DOHH2 (cell line): Measurements from ENCODE around the gene METTL2B.

ENCODE experiments used
- H3F3A ChIP-seq: fragments of 200-600 bp; sonication (generic), shearing (Covaris generic); 2 replicates; pipeline ENCODE4 v1.6.0; 2016; ENCODE audit warnings: antibody characterized with exemption, mild to moderate bottlenecking; ENCODE audit not compliant: control insufficient read depth, insufficient read depth
- H3K27ac ChIP-seq: fragments of 200-600 bp; sonication (generic); 2 replicates; pipeline ENCODE4 v1.5.1; 2014; ENCODE audit warnings: low read depth, mild to moderate bottlenecking, low read length, moderate library complexity
- H3K27me3 ChIP-seq: fragments of 200-600 bp; sonication (generic); 2 replicates; pipeline ENCODE4 v1.6.1; 2014; ENCODE audit warnings: mild to moderate bottlenecking, low read length, mixed read lengths; ENCODE audit not compliant: control insufficient read depth
- H3K36me3 ChIP-seq: fragments of 200-600 bp; sonication (generic); 2 replicates; pipeline ENCODE4 v1.6.1; 2014; ENCODE audit warnings: mild to moderate bottlenecking, low read length, moderate library complexity, mixed read lengths; ENCODE audit not compliant: control insufficient read depth
- H3K4me1 ChIP-seq: fragments of 200-600 bp; sonication (generic); 2 replicates; pipeline ENCODE4 v1.6.1; 2014; ENCODE audit warnings: mild to moderate bottlenecking, low read length, mixed read lengths; ENCODE audit not compliant: control insufficient read depth
- H3K4me2 ChIP-seq: fragments of 200-600 bp; sonication (generic); 2 replicates; pipeline ENCODE4 v1.6.0; 2014; ENCODE audit warnings: mild to moderate bottlenecking, low read length, moderate library complexity
- H3K4me3 ChIP-seq: fragments of 200-600 bp; sonication (generic); 2 replicates; pipeline ENCODE4 v1.5.1; 2014; ENCODE audit warnings: mild to moderate bottlenecking, low read length, mixed read lengths
- H3K79me2 ChIP-seq: fragments of 200-600 bp; sonication (generic); 2 replicates; pipeline ENCODE4 v1.6.1; 2014; ENCODE audit warnings: mild to moderate bottlenecking, low read length, mixed read lengths; ENCODE audit not compliant: control insufficient read depth
- H3K9me2 ChIP-seq: fragments of 200-600 bp; sonication (generic); replicated peaks from 2 replicates; pipeline ENCODE4 v1.6.1; 2014; ENCODE audit warnings: mild to moderate bottlenecking, low read length, mixed read lengths; ENCODE audit not compliant: control insufficient read depth
- H3K9me3 ChIP-seq: fragments of 200-600 bp; sonication (generic); 2 replicates; pipeline ENCODE4 v1.6.1; 2014; ENCODE audit warnings: antibody characterized with exemption, low read length, mixed read lengths; ENCODE audit not compliant: control insufficient read depth, insufficient read depth
- H4K20me1 ChIP-seq: fragments of 200-600 bp; sonication (generic); 2 replicates; pipeline ENCODE4 v1.6.0; 2014; ENCODE audit warnings: low read depth, mild to moderate bottlenecking, antibody characterized with exemption, low read length, moderate library complexity; ENCODE audit not compliant: control insufficient read depth, insufficient read depth
- EZH2phosphoT487 ChIP-seq: fragments of 200-600 bp; sonication (generic); IDR thresholded peaks from 2 replicates; pipeline ENCODE4 v1.6.1; 2017; ENCODE audit warnings: borderline replicate concordance, mild to moderate bottlenecking, antibody characterized with exemption, low read length, moderate library complexity, mixed read lengths
- TF ChIP-seq, protein P1 (sequence below): fragments of 200-600 bp; sonication (generic); IDR thresholded peaks from one replicate; pipeline ENCODE4 v1.5.1; 2014; ENCODE audit warnings: antibody characterized with exemption, mild to moderate bottlenecking, low read depth, low read length; ENCODE audit not compliant: poor library complexity, severe bottlenecking

METTL2B gene

GRCh38 chr7:128446306-128446705 lies 30.2 kb upstream of the METTL2B start:
- Histone ChIP-seq H3K9me3 (no peaks in the 10 kb centered on the region), H3K4me1 (peaks cover 17% of the 10 kb centered on the region), H3F3A (no peaks in the 10 kb centered on the region), H3K27ac (no peak overlapping the region), H3K27me3 (peaks cover under 1% of the 10 kb centered on the region; the same call in 1 of the 2 replicates), H3K9me2 (no peaks in the 10 kb centered on the region), H3K4me3 (no peak overlapping the region), H3K4me2 (no peak overlapping the region), H4K20me1 (no peaks in the 10 kb centered on the region), H3K79me2 (no peaks in the 10 kb centered on the region), H3K36me3 (no peaks in the 10 kb centered on the region)
- TF ChIP-seq, protein P1, sequence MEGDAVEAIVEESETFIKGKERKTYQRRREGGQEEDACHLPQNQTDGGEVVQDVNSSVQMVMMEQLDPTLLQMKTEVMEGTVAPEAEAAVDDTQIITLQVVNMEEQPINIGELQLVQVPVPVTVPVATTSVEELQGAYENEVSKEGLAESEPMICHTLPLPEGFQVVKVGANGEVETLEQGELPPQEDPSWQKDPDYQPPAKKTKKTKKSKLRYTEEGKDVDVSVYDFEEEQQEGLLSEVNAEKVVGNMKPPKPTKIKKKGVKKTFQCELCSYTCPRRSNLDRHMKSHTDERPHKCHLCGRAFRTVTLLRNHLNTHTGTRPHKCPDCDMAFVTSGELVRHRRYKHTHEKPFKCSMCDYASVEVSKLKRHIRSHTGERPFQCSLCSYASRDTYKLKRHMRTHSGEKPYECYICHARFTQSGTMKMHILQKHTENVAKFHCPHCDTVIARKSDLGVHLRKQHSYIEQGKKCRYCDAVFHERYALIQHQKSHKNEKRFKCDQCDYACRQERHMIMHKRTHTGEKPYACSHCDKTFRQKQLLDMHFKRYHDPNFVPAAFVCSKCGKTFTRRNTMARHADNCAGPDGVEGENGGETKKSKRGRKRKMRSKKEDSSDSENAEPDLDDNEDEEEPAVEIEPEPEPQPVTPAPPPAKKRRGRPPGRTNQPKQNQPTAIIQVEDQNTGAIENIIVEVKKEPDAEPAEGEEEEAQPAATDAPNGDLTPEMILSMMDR, result no peak
- TF ChIP-seq EZH2phosphoT487, result no peak

DNA sequence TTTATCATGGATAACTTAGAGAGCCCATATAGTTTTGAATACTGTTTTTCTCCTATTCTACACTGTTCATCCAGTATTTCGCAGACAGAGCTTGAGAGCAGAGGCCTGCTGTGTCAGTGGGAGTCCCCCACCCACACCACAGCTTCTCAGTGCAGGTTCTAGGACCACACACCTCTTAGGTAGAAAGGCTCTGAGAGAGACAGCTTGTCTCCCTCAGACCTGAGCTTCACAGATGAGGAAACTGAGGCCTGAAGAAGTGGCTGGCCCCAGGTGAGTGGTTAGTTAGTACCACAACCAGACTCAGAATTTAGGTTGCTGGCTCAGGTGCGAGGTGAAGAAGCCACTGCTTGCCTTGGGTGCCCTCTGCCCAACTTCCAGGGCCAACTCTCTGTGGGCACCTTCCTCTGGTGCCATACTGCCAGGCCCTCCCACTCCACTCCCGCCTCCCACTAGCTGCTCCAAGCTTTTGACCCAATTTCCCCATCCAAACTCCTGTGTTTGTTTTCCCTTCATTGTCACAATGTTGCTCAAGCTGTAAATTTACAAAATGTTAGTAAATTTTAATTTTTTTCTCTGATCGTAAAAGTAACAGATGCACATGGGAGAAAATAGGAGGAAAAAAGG lies 28.5 kb upstream of the METTL2B start:
- H3K9me2 ChIP-seq, result no peaks in the 10 kb centered on the region
- H3K4me1 ChIP-seq, result peaks cover 14% of the 10 kb centered on the region
- H3K9me3 ChIP-seq, result no peaks in the 10 kb centered on the region
- H4K20me1 ChIP-seq, result no peaks in the 10 kb centered on the region
- H3K79me2 ChIP-seq, result no peaks in the 10 kb centered on the region
- H3F3A ChIP-seq, result 0 out of 2 replicates have a peak, but pooled peaks cover 2% of the 10 kb centered on the region
- TF ChIP-seq, protein P1, result no peak
- TF ChIP-seq EZH2phosphoT487, result no peak
- H3K4me3 ChIP-seq, result no peak overlapping the region
- peaks cover 13% of the 10 kb centered on the region for H3K27me3 ChIP-seq
- H3K36me3 ChIP-seq, result no peaks in the 10 kb centered on the region
- H3K27ac ChIP-seq, result no peak overlapping the region
- H3K4me2 ChIP-seq, result no peak overlapping the region

- Histone ChIP-seq H4K20me1 (no peaks in the 10 kb centered on the region), H3K4me3 (no peak overlapping the region), H3K79me2 (no peaks in the 10 kb centered on the region), H3K9me3 (no peaks in the 10 kb centered on the region), H3K9me2 (no peaks in the 10 kb centered on the region), H3F3A (0 out of 2 replicates have a peak, but pooled peaks cover 2% of the 10 kb centered on the region), H3K27ac (no peak overlapping the region), H3K4me2 (no peak overlapping the region), H3K4me1 (peaks cover 10% of the 10 kb centered on the region), H3K27me3 (peaks cover 16% of the 10 kb centered on the region), H3K36me3 (no peaks in the 10 kb centered on the region)
- no peak for TF ChIP-seq EZH2phosphoT487
- TF ChIP-seq, protein P1, result no peak
Measured at GRCh38 chr7:128448751-128449302, 27.7 kb upstream of the METTL2B start.
